Esophagus muscularis mucosa (tissue), 4 donors: ENCODE results near the gene ABR.

ENCODE experiments used
- CTCF ChIP-seq, 3 experiments: fragments of 200-600 bp in 2 of 3; fragments of 450-650 bp in 1 of 3; sonication (generic) in 2 of 3; IDR thresholded peaks; one replicate each; pipeline ENCODE4 v1.5.1; 2017 to 2019; ENCODE audit warnings: antibody characterized with exemption in 3 of 3, mild to moderate bottlenecking in 2 of 3, moderate library complexity in 1 of 3
- EP300 ChIP-seq: sonication (generic); formaldehyde crosslinking; IDR thresholded peaks from one replicate; pipeline ENCODE4 v1.6.1; 2017; ENCODE audit warnings: antibody characterized with exemption
- POLR2A ChIP-seq: fragments of 450-650 bp; IDR thresholded peaks from one replicate; pipeline ENCODE4 v1.6.1; 2017; ENCODE audit warnings: antibody characterized with exemption, moderate library complexity, mild to moderate bottlenecking, low read depth

- TF ChIP-seq CTCF (IDR thresholded peaks at IDR 0.05) (no peak), EP300 (no peak), POLR2A (no peak)
These were observed 68.0 kb downstream of the ABR start for GRCh38 chr17:1111599-1112443.
